ENCODE measurements around the gene RTP3.

DNA sequence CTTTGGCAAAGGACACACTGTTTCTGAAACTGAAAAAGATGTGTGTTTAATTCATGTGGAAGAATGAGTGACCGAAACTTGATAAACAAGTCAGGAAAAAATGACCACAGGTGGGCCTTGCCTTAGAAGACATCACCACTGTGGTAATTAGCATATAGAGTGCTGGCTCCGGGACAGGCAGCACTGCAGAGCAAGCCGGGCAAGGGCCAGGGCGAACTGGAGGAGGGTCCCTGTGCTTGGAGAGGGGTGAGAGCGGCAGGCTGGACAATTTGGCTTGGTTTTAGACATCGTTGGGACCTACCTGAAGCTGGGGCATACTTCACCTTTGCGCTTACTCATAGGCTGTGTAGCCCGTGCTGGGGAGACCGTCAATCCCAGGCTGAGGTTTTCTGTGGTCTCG, 8.2 kb downstream of the RTP3 start:
- TF ChIP-seq EZH2 (IDR thresholded peaks at IDR 0.05) (no peak), SIN3A (IDR thresholded peaks at IDR 0.05; ENCODE audit: low read depth) (no peak), POLR2AphosphoS5 (IDR thresholded peaks at IDR 0.05; ENCODE audit: low read depth, low read length) (no peak), EZH2phosphoT487 (IDR thresholded peaks at IDR 0.05; ENCODE audit: borderline replicate concordance) (no peak), CEBPB (IDR thresholded peaks at IDR 0.05; ENCODE audit: low read depth) (no peak), SP1 (IDR thresholded peaks at IDR 0.05; ENCODE audit: low read depth) (no peak), YY1 (IDR thresholded peaks at IDR 0.05; ENCODE audit: extremely low read depth, insufficient replicate concordance, low read depth, low read length) (no peak), RAD21 (IDR thresholded peaks at IDR 0.05; ENCODE audit: low read depth) (no peak), FOSL1 (IDR thresholded peaks at IDR 0.05; ENCODE audit: low read depth) (no peak), POLR2A (IDR thresholded peaks at IDR 0.05; ENCODE audit: borderline replicate concordance, extremely low read depth, insufficient read depth, insufficient read length) (no peak), SRF (IDR thresholded peaks at IDR 0.05; ENCODE audit: low read depth) (no peak), TCF7L2 (IDR thresholded peaks at IDR 0.05; ENCODE audit: borderline replicate concordance, extremely low read depth, insufficient read depth, insufficient read length) (no peak)
- TF ChIP-seq, protein P1, sequence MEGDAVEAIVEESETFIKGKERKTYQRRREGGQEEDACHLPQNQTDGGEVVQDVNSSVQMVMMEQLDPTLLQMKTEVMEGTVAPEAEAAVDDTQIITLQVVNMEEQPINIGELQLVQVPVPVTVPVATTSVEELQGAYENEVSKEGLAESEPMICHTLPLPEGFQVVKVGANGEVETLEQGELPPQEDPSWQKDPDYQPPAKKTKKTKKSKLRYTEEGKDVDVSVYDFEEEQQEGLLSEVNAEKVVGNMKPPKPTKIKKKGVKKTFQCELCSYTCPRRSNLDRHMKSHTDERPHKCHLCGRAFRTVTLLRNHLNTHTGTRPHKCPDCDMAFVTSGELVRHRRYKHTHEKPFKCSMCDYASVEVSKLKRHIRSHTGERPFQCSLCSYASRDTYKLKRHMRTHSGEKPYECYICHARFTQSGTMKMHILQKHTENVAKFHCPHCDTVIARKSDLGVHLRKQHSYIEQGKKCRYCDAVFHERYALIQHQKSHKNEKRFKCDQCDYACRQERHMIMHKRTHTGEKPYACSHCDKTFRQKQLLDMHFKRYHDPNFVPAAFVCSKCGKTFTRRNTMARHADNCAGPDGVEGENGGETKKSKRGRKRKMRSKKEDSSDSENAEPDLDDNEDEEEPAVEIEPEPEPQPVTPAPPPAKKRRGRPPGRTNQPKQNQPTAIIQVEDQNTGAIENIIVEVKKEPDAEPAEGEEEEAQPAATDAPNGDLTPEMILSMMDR (IDR thresholded peaks at IDR 0.05 in 2 of 3, conservative IDR thresholded peaks at IDR 0.05 in 1 of 3; ENCODE audit: borderline replicate concordance in 1 of 3, insufficient read depth in 1 of 3, low read depth in 2 of 3, low read length in 2 of 3), result no peak
- TF ChIP-seq, protein P2, sequence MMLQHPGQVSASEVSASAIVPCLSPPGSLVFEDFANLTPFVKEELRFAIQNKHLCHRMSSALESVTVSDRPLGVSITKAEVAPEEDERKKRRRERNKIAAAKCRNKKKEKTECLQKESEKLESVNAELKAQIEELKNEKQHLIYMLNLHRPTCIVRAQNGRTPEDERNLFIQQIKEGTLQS (IDR thresholded peaks at IDR 0.05), result no peak
